Breast epithelium (tissue), 4 donors: ENCODE measurements around the gene ATP2B2. TPM values are rescaled to one million over a fixed set of nuclear protein-coding genes. Genes with fewer than 3 reads are reported as not detected.
"Not testable (repeated sequence)": the region's sequence is repeated elsewhere in the genome, so short reads cannot be mapped to it uniquely, and the experiment has no call there.

Source experiments
- DNase-seq, 2 donors: peaks; one replicate each; pipeline ENCODE4 v3.0.0-alpha.2; 2019; ENCODE audit warnings: low spot score in 2 of 2
- H3K27ac ChIP-seq, 2 donors: fragments of 200-600 bp; sonication (generic) in 1 of 2; one replicate each; pipeline ENCODE4 v1.5.1; 2016 to 2019; ENCODE audit warnings: mild to moderate bottlenecking in 1 of 2
- H3K27me3 ChIP-seq, 2 donors: fragments of 200-600 bp; sonication (generic) in 1 of 2; one replicate each; pipeline versions ENCODE4 v1.5.1 to v1.6.0; 2017 to 2019; ENCODE audit warnings: control low read depth in 1 of 2, mild to moderate bottlenecking in 1 of 2
- H3K36me3 ChIP-seq: fragments of 200-600 bp; one replicate; pipeline ENCODE4 v1.5.1; 2019
- H3K4me1 ChIP-seq, 2 donors: fragments of 200-600 bp; sonication (generic); one replicate each; pipeline ENCODE4 v1.5.1; 2016 to 2019; ENCODE audit warnings: control low read depth in 1 of 2
- H3K4me3 ChIP-seq, 3 donors: fragments of 200-600 bp; sonication (generic); 1 replicate in 2 of 3; 2 replicates in 1 of 3; pipeline ENCODE4 v1.5.1; 2016 to 2019; ENCODE audit warnings: mild to moderate bottlenecking in 3 of 3, moderate library complexity in 2 of 3
- H3K9me3 ChIP-seq, 2 donors: fragments of 200-600 bp; sonication (generic) in 1 of 2; one replicate each; pipeline ENCODE4 v1.5.1; 2016 to 2019; ENCODE audit warnings: control low read depth in 1 of 2
- POLR2A ChIP-seq: fragments of 450-650 bp; IDR thresholded peaks from one replicate; pipeline ENCODE4 v1.6.1; 2016; ENCODE audit warnings: antibody characterized with exemption, mild to moderate bottlenecking, moderate library complexity
- POLR2AphosphoS5 ChIP-seq, 3 donors: sonication (generic); formaldehyde crosslinking; IDR thresholded peaks; one replicate each; pipeline ENCODE4 v1.6.1; 2017; ENCODE audit warnings: antibody characterized with exemption in 3 of 3
- intact Hi-C: fragments of 100-400 bp; cut with DNase I; formaldehyde crosslinking; loops from one replicate; pipeline ENCODE4 v1.15.1; 2023; ENCODE audit warnings: low total_unique reads
- total RNA-seq, 3 donors: library from RNA; depleted of rRNA; stranded (reverse); fragments of >200 nt; gene quantifications; one replicate each; pipeline ENCODE4 v1.1.0, GENCODE V29; 2016
- TF ChIP-seq, protein P1 (sequence below), 3 donors: fragments of 450-650 bp; IDR thresholded peaks; one replicate each; pipeline ENCODE4 v1.5.1; 2016 to 2017; ENCODE audit warnings: antibody characterized with exemption in 3 of 3, mild to moderate bottlenecking in 3 of 3, moderate library complexity in 3 of 3

Gene ATP2B2
- total RNA-seq, 3 donors from 2014 or later: under 0.01 to 0.15 TPM; not detected in 1

DNA sequence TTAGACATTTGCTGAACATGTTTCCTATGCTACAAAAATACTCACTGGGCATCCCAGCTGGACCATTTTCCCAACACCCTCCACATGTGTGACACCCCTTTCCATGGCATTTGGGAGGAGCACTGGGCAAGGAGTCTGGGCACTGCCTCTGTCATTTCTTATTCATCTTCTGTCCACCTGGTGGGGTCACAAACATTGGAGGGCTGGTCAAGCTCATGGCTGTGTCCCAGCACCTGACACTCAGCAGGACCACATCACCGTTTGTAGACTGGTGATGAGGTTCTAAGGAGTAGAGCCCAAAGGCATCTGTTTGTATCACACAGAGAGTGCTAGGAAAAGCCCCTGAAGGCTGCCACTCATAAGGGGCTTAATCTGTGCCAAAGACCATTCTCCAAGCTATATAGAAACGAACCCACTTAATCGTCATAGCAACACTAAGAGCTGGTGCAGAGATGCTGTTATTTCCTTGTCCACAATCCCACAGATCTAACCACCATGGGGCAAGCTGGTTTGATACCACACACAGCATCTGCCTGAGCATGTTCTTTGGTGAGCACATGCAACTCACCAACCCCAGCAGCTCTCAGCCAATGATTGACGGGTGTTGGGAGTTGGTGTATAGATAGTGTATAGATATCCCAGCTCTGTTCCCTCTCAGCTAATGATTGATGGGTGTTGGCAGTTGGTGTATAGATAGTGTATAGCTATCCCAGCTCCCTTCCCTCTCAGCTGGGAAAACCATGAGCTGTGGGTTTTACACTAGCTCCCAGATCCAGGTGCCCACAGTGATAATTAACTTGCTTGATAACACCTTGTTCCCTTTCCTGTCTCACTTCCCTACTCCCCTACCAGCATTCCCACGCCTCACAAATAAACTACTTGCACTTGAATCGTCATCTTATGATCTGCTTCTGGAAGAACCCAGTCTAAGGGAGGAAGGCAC is 42.7 kb upstream of the ATP2B2 start:
- TF ChIP-seq POLR2AphosphoS5 (IDR thresholded peaks at IDR 0.05): no peak
- TF ChIP-seq, protein P1, sequence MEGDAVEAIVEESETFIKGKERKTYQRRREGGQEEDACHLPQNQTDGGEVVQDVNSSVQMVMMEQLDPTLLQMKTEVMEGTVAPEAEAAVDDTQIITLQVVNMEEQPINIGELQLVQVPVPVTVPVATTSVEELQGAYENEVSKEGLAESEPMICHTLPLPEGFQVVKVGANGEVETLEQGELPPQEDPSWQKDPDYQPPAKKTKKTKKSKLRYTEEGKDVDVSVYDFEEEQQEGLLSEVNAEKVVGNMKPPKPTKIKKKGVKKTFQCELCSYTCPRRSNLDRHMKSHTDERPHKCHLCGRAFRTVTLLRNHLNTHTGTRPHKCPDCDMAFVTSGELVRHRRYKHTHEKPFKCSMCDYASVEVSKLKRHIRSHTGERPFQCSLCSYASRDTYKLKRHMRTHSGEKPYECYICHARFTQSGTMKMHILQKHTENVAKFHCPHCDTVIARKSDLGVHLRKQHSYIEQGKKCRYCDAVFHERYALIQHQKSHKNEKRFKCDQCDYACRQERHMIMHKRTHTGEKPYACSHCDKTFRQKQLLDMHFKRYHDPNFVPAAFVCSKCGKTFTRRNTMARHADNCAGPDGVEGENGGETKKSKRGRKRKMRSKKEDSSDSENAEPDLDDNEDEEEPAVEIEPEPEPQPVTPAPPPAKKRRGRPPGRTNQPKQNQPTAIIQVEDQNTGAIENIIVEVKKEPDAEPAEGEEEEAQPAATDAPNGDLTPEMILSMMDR (IDR thresholded peaks at IDR 0.05): no peak
- no peak for TF ChIP-seq POLR2A
- DNase-seq: peak in 1 of 2 donors; percentile 25
- no peaks in the 10 kb centered on the region for H3K4me1 ChIP-seq
- no peaks in the 10 kb centered on the region for H3K9me3 ChIP-seq
- H3K27ac ChIP-seq: no peak overlapping the region
- no peaks in the 10 kb centered on the region for H3K27me3 ChIP-seq
- no peak overlapping the region for H3K4me3 ChIP-seq
- no peaks in the 10 kb centered on the region for H3K36me3 ChIP-seq
- intact Hi-C loops: no loop called here

DNA sequence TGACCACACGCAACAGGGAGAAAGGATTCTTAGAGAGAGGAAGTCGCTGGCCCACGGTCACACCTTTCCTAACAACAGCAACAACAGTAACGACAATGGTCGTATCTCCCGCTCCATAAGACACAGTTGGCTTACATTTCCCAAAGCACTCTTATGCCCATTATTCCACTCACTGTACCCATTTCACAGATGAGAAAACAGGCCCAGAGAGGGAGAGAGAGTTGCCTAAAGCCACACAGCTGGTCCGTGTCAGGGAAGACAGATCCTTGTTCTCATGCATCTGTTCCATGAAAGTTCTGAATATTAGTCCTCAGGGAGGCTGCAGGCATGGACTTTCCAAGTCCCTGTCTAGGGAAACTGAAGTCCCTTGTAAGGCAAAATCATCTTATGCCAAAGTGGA is 42.0 kb upstream of the ATP2B2 start:
- Histone ChIP-seq H3K4me3 (no peak overlapping the region), H3K27ac (no peak overlapping the region), H3K9me3 (peaks cover 0 to 1% of the 10 kb centered on the region in 2 donors), H3K4me1 (no peaks in the 10 kb centered on the region), H3K36me3 (no peaks in the 10 kb centered on the region), H3K27me3 (no peaks in the 10 kb centered on the region)
- TF ChIP-seq POLR2AphosphoS5 (IDR thresholded peaks at IDR 0.05) (no peak), POLR2A (no peak)
- TF ChIP-seq, protein P1 (IDR thresholded peaks at IDR 0.05): no peak
- DNase-seq: no peak
- intact Hi-C loops: no loop called here

DNA sequence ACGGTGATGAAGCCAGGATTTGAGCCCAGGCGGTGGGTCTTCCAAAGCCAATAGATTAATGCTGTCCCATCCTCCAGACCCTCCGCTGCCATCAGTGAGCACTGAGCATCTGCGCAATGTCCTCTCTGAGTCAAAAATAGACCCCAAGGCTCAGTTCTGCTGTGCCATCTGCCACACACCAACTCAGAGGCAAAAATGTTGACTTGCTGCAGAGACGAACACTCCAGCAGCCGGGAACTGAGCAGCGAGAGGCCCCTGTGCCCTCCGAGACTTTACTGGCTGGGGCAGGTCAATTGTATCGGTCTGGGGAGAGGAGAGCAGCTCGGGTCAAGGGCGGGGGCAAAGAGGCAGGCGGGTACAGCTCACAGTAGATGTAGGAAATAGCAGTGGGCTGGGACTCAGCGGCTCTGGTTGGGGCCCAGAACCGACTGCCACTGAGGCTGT is 41.5 kb upstream of the ATP2B2 start:
- intact Hi-C loops: no loop called here
- TF ChIP-seq, protein P1 (IDR thresholded peaks at IDR 0.05): no peak
- TF ChIP-seq POLR2AphosphoS5 (IDR thresholded peaks at IDR 0.05) (no peak), POLR2A (no peak)
- Histone ChIP-seq H3K9me3 (peaks cover 0 to 7% of the 10 kb centered on the region in 2 donors), H3K27ac (no peak overlapping the region), H3K36me3 (no peaks in the 10 kb centered on the region), H3K27me3 (no peaks in the 10 kb centered on the region), H3K4me3 (no peak overlapping the region), H3K4me1 (no peaks in the 10 kb centered on the region)
- DNase-seq: peak in 1 of 2 donors; percentile 47

DNA sequence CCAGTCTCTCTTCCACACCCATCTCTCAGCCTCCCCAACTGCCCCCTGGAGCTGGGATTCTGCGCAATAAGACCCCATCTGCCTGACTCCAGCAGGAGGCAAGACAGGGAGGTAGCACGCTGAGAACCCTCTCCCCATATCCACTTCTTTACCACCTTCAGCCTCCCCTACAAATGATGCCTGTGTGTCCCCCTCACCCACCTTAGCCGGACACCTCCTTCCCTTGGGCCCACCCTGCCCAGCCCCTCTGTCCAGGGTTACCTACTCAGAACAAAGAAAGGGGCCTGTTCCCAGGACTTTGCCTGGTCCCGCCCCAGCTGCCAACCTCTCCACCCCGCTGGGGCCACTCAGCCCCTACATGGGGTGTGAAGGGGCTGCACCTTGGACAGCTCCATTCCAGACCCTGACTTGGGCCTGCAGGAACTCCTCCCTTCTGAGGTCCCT is 40.8 kb upstream of the ATP2B2 start:
- no peaks in the 10 kb centered on the region for H3K27me3 ChIP-seq
- intact Hi-C loops: no loop called here
- no peak for TF ChIP-seq POLR2AphosphoS5 (IDR thresholded peaks at IDR 0.05)
- TF ChIP-seq, protein P1 (IDR thresholded peaks at IDR 0.05): no peak
- TF ChIP-seq POLR2A: no peak
- no peaks in the 10 kb centered on the region for H3K4me1 ChIP-seq
- H3K27ac ChIP-seq: no peak overlapping the region
- no peak overlapping the region for H3K4me3 ChIP-seq
- H3K36me3 ChIP-seq: no peaks in the 10 kb centered on the region
- DNase-seq: peak in 1 of 2 donors; percentile 12
- peaks cover 0 to 11% of the 10 kb centered on the region in 2 donors for H3K9me3 ChIP-seq

DNA sequence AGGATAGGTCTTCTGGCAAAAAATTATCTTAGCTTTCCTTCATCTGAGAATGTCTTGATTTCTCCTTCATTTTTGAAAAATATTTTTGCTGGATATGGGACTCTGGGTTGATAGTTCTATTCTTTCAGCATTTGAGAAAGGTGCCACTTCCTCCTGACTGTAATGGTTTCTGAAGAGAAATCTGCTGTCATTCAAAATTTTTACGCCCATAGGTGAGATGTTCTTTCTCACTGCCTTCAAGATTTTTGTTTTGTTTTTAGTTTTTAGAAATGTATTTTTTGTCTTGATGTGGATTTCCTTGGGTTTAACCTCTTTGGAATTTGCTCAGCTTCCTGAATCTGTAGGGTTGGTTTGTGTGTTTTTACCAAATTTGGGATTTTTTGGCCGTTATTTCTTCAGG is 37.1 kb upstream of the ATP2B2 start:
- DNase-seq: no peak
- Histone ChIP-seq H3K9me3 (peaks cover 0 to 18% of the 10 kb centered on the region in 2 donors), H3K4me3 (no peak overlapping the region), H3K27me3 (no peaks in the 10 kb centered on the region), H3K27ac (no peak overlapping the region), H3K4me1 (no peaks in the 10 kb centered on the region), H3K36me3 (no peaks in the 10 kb centered on the region)
- intact Hi-C loops: no loop called here
- TF ChIP-seq, protein P1 (IDR thresholded peaks at IDR 0.05): no peak
- TF ChIP-seq POLR2A (no peak), POLR2AphosphoS5 (IDR thresholded peaks at IDR 0.05) (no peak)

DNA sequence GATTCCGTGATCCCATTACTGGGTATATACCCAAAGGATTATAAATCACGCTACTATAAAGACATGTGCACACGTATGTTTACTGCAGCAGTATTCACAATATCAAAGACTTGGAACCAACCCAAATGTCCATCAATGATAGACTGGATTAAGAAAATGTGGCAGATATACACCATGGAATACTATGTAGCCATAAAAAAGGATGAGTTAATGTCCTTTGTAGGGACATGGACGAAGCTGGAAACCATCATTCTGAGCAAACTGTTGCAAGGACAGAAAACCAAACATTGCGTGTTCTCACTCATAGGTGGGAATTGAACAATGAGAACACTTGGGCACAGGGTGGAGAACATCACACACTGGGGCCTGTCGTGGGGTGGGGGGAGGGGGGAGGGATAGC is 35.0 kb upstream of the ATP2B2 start:
- H3K4me1 ChIP-seq, H3K4me3 ChIP-seq, intact Hi-C loops, H3K36me3 ChIP-seq, DNase-seq, H3K27ac ChIP-seq, H3K27me3 ChIP-seq: not testable (repeated sequence)
- peaks cover 0 to 18% of the 10 kb centered on the region in 2 donors for H3K9me3 ChIP-seq
